GM12878 (cell line): ENCODE data around the gene WDR74. TPM values are rescaled to one million over a fixed set of nuclear protein-coding genes. Genes with fewer than 3 reads are reported as not detected.

Source experiments
- EP300 ChIP-seq, 2 experiments: fragments of 150-350 bp in 1 of 2; IDR thresholded peaks; 2 replicates each; pipeline ENCODE4 v1.6.1; 2011 to 2012; ENCODE audit warnings: low read depth in 2 of 2, low read length in 2 of 2, borderline replicate concordance in 1 of 2, improper control_type of control experiment in 1 of 2, inconsistent platforms in 1 of 2; ENCODE audit not compliant: control insufficient read depth in 1 of 2
- ESRRA ChIP-seq: IDR thresholded peaks from 2 replicates; pipeline ENCODE4 v1.6.1; 2012; ENCODE audit warnings: mild to moderate bottlenecking, low read length, improper control_type of control experiment
- FOXM1 ChIP-seq: IDR thresholded peaks from 2 replicates; pipeline ENCODE4 v1.6.1; 2012; ENCODE audit warnings: low read depth, mild to moderate bottlenecking, inconsistent platforms, low read length, moderate library complexity
- HSF1 ChIP-seq: fragments of 150-350 bp; IDR thresholded peaks from 2 replicates; pipeline ENCODE4 v1.6.1; 2014; ENCODE audit warnings: mild to moderate bottlenecking, low read depth, low read length
- MTA3 ChIP-seq: IDR thresholded peaks from 2 replicates; pipeline ENCODE4 v1.6.1; 2012; ENCODE audit warnings: low read length, inconsistent platforms, borderline replicate concordance
- NKRF ChIP-seq: fragments of 450-650 bp; conservative IDR thresholded peaks from 2 replicates; pipeline ENCODE4 v1.6.1; 2017; ENCODE audit warnings: mild to moderate bottlenecking, moderate library complexity
- NR2F1 ChIP-seq: fragments of 450-650 bp; conservative IDR thresholded peaks from 2 replicates; pipeline ENCODE4 v1.6.1; 2017; ENCODE audit warnings: mild to moderate bottlenecking
- PBX3 ChIP-seq: IDR thresholded peaks from 2 replicates; pipeline ENCODE4 v1.6.1; 2011; ENCODE audit warnings: mild to moderate bottlenecking, low read depth, low read length, moderate library complexity; ENCODE audit not compliant: insufficient replicate concordance
- RAD21 ChIP-seq: IDR thresholded peaks from 2 replicates; pipeline ENCODE4 v1.6.1; 2011; ENCODE audit warnings: mild to moderate bottlenecking, low read depth, low read length, moderate library complexity; ENCODE audit not compliant: insufficient read depth
- RELA ChIP-seq: fragments of 450-650 bp; IDR thresholded peaks from 2 replicates; pipeline ENCODE4 v1.8.0; 2014; ENCODE audit warnings: borderline replicate concordance; ENCODE audit not compliant: partially characterized antibody
- RUNX3 ChIP-seq: IDR thresholded peaks from 2 replicates; pipeline ENCODE4 v1.6.1; 2012; ENCODE audit warnings: low read length, inconsistent platforms
- SIX5 ChIP-seq: IDR thresholded peaks from 2 replicates; pipeline ENCODE4 v1.6.1; 2011; ENCODE audit warnings: mild to moderate bottlenecking, low read depth, low read length, moderate library complexity; ENCODE audit not compliant: severe bottlenecking
- SMARCA5 ChIP-seq: fragments of 450-650 bp; IDR thresholded peaks from 2 replicates; pipeline ENCODE4 v1.6.1; 2017; ENCODE audit warnings: mild to moderate bottlenecking
- YY1 ChIP-seq: IDR thresholded peaks from 2 replicates; pipeline ENCODE4 v1.6.1; 2011; ENCODE audit warnings: low read depth, mild to moderate bottlenecking, low read length
- ZNF217 ChIP-seq: fragments of 450-650 bp; IDR thresholded peaks from 2 replicates; pipeline ENCODE4 v1.6.1; 2017; ENCODE audit warnings: antibody characterized with exemption, mild to moderate bottlenecking
- ZNF384 ChIP-seq: IDR thresholded peaks from 2 replicates; pipeline ENCODE4 v1.6.1; 2012; ENCODE audit warnings: low read depth, mild to moderate bottlenecking, low read length, improper control_type of control experiment, borderline replicate concordance
- polyA plus RNA-seq, 11 experiments: library from polyadenylated mRNA; depleted of rRNA in 4 of 11; unstranded in 6 of 11; stranded (reverse) in 5 of 11; fragments of >200 nt; fragmentation: Nextera tagmentation in 4 of 11; fragmentation: Illumina TruSeq in 1 of 11; extraction: Ambion mirVana in 4 of 11; extraction: Trizol in 1 of 11; gene quantifications; 1 replicate in 1 of 11; 2 replicates in 10 of 11; pipeline versions ENCODE4 v1.2.1 to v1.2.3, GENCODE V29; 2011 to 2016; ENCODE audit warnings: inconsistent platforms in 2 of 11, missing spikeins in 2 of 11, low read depth in 1 of 11
- total RNA-seq, 4 experiments: library from RNA; depleted of rRNA in 3 of 4; stranded (reverse); fragments of >200 nt in 3 of 4; fragmentation: Illumina TruSeq in 1 of 4; extraction: Trizol in 1 of 4; gene quantifications; 2 replicates each; pipeline versions ENCODE4 v1.2.1 to v1.2.3, GENCODE V29; 2013 to 2021
- TF ChIP-seq, protein P1 (sequence below), 3 experiments: IDR thresholded peaks in 2 of 3; conservative IDR thresholded peaks in 1 of 3; 2 replicates each; pipeline ENCODE4 v1.5.1; 2011; ENCODE audit warnings: low read depth in 3 of 3, low read length in 3 of 3, mild to moderate bottlenecking in 3 of 3, control low read depth in 2 of 3, moderate library complexity in 2 of 3, inconsistent platforms in 1 of 3, mixed read lengths in 1 of 3; ENCODE audit not compliant: control insufficient read depth in 2 of 3, insufficient read depth in 1 of 3; ENCODE audit errors: extremely low read depth in 1 of 3
- TF ChIP-seq, protein P2 (sequence below): fragments of 450-650 bp; IDR thresholded peaks from 2 replicates; pipeline ENCODE4 v1.6.1; 2017; ENCODE audit warnings: mild to moderate bottlenecking
- TF ChIP-seq, protein P3 (sequence below): fragments of 450-650 bp; IDR thresholded peaks from 2 replicates; pipeline ENCODE4 v1.6.1; 2017; ENCODE audit warnings: borderline replicate concordance

Gene WDR74
- total and polyA plus RNA-seq, 10 of the 15 experiments (the other 5 are each of a cell fraction or from before 2014, with no cell fraction given) = 18.2 to 103 (median 60.7) TPM

GRCh38 chr11:62786318-62787004, 52.9 kb downstream of the WDR74 start (continued):
- TF ChIP-seq HSF1 (no peak), ESRRA (no peak), RUNX3 (peak; percentile 18; the same call in 1 of the 2 replicates), SIX5 (no peak), SMARCA5 (peak; percentile 98; the same call in 1 of the 2 replicates), EP300 (IDR thresholded peaks at IDR 0.05; ENCODE audit: borderline replicate concordance in 1 of 2, control insufficient read depth in 1 of 2, low read depth in 2 of 2, low read length in 2 of 2) (no peak), NKRF (0 out of 2 replicates have a peak, but pooled peaks have one; percentile 83), ZNF384 (no peak), RAD21 (peak; percentile 63), YY1 (peak; percentile 89), NR2F1 (peak; percentile 92), FOXM1 (no peak), MTA3 (no peak), RELA (peak; percentile 19), PBX3 (no peak), ZNF217 (peak; percentile 69; the same call in 1 of the 2 replicates)
- TF ChIP-seq, protein P1, sequence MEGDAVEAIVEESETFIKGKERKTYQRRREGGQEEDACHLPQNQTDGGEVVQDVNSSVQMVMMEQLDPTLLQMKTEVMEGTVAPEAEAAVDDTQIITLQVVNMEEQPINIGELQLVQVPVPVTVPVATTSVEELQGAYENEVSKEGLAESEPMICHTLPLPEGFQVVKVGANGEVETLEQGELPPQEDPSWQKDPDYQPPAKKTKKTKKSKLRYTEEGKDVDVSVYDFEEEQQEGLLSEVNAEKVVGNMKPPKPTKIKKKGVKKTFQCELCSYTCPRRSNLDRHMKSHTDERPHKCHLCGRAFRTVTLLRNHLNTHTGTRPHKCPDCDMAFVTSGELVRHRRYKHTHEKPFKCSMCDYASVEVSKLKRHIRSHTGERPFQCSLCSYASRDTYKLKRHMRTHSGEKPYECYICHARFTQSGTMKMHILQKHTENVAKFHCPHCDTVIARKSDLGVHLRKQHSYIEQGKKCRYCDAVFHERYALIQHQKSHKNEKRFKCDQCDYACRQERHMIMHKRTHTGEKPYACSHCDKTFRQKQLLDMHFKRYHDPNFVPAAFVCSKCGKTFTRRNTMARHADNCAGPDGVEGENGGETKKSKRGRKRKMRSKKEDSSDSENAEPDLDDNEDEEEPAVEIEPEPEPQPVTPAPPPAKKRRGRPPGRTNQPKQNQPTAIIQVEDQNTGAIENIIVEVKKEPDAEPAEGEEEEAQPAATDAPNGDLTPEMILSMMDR (IDR thresholded peaks at IDR 0.05 in 2 of 3, conservative IDR thresholded peaks at IDR 0.05 in 1 of 3; ENCODE audit: control insufficient read depth in 2 of 3, extremely low read depth in 1 of 3, insufficient read depth in 1 of 3, low read depth in 3 of 3, low read length in 3 of 3) = peak; percentile 97 to 100 (median 99)
- TF ChIP-seq, protein P2, sequence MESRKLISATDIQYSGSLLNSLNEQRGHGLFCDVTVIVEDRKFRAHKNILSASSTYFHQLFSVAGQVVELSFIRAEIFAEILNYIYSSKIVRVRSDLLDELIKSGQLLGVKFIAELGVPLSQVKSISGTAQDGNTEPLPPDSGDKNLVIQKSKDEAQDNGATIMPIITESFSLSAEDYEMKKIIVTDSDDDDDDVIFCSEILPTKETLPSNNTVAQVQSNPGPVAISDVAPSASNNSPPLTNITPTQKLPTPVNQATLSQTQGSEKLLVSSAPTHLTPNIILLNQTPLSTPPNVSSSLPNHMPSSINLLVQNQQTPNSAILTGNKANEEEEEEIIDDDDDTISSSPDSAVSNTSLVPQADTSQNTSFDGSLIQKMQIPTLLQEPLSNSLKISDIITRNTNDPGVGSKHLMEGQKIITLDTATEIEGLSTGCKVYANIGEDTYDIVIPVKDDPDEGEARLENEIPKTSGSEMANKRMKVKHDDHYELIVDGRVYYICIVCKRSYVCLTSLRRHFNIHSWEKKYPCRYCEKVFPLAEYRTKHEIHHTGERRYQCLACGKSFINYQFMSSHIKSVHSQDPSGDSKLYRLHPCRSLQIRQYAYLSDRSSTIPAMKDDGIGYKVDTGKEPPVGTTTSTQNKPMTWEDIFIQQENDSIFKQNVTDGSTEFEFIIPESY = no peak
- TF ChIP-seq, protein P3, sequence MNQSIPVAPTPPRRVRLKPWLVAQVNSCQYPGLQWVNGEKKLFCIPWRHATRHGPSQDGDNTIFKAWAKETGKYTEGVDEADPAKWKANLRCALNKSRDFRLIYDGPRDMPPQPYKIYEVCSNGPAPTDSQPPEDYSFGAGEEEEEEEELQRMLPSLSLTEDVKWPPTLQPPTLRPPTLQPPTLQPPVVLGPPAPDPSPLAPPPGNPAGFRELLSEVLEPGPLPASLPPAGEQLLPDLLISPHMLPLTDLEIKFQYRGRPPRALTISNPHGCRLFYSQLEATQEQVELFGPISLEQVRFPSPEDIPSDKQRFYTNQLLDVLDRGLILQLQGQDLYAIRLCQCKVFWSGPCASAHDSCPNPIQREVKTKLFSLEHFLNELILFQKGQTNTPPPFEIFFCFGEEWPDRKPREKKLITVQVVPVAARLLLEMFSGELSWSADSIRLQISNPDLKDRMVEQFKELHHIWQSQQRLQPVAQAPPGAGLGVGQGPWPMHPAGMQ = no peak
